K562 (cell line): Measurements from ENCODE around the gene EIF3I. TPM values are rescaled to one million over a fixed set of nuclear protein-coding genes. Genes with fewer than 3 reads are reported as not detected.

Experiments
- ELF2 ChIP-seq: fragments of 250-450 bp; sonication (Bioruptor Pico); IDR thresholded peaks from 2 replicates; pipeline ENCODE4 v1.5.0; 2021; ENCODE audit warnings: mild to moderate bottlenecking
- ETV6 ChIP-seq, 3 experiments: fragments of 150-350 bp in 1 of 3; sonication (generic) in 1 of 3; formaldehyde crosslinking in 1 of 3; IDR thresholded peaks; 2 replicates each; pipeline versions ENCODE4 v1.6.1 to v1.8.0; 2014 to 2022; ENCODE audit warnings: borderline replicate concordance in 2 of 3, low read depth in 2 of 3, antibody characterized with exemption in 1 of 3, low read length in 1 of 3, mild to moderate bottlenecking in 1 of 3, missing genetic modification reagents in 1 of 3
- NFATC3 ChIP-seq: fragments of 450-650 bp; IDR thresholded peaks from 2 replicates; pipeline ENCODE4 v1.6.1; 2017; ENCODE audit warnings: mild to moderate bottlenecking
- PML ChIP-seq: IDR thresholded peaks from 2 replicates; pipeline ENCODE4 v1.6.1; 2012; ENCODE audit warnings: low read length, inconsistent platforms
- POLR2AphosphoS5 ChIP-seq: IDR thresholded peaks from 2 replicates; pipeline ENCODE4 v1.6.1; 2011; ENCODE audit warnings: mild to moderate bottlenecking, low read depth, low read length, moderate library complexity; ENCODE audit not compliant: control insufficient read depth, insufficient read depth
- TBP ChIP-seq: optimal IDR thresholded peaks from 2 replicates; pipeline ENCODE3; 2011; ENCODE audit warnings: low read depth, low read length, improper control_type of control experiment
- TEAD1 ChIP-seq, 2 experiments: fragments of 450-650 bp in 1 of 2; sonication (generic) in 1 of 2; formaldehyde crosslinking; IDR thresholded peaks; 2 replicates each; pipeline versions ENCODE4 v1.4.0 to v1.8.0; 2020 to 2022; ENCODE audit warnings: mild to moderate bottlenecking in 2 of 2, missing genetic modification reagents in 1 of 2
- TOE1 ChIP-seq, 2 experiments: fragments of 450-650 bp in 1 of 2; sonication (generic) in 1 of 2; formaldehyde crosslinking in 1 of 2; IDR thresholded peaks; 2 replicates each; pipeline versions ENCODE4 v1.7.1 to v1.8.0; 2016 to 2022; ENCODE audit warnings: borderline replicate concordance in 2 of 2, mild to moderate bottlenecking in 2 of 2, antibody characterized with exemption in 1 of 2, inconsistent platforms in 1 of 2, low read depth in 1 of 2, missing genetic modification reagents in 1 of 2, moderate library complexity in 1 of 2
- polyA plus RNA-seq, 8 experiments: library from polyadenylated mRNA; depleted of rRNA in 4 of 8; stranded (reverse) in 5 of 8; unstranded in 3 of 8; fragments of >200 nt; fragmentation: Nextera tagmentation in 2 of 8; fragmentation: Illumina TruSeq in 1 of 8; extraction: Ambion mirVana in 2 of 8; extraction: Trizol in 1 of 8; gene quantifications; 2 replicates each; pipeline versions ENCODE4 v1.2.1 to v1.2.3, GENCODE V29; 2011 to 2014; ENCODE audit warnings: inconsistent platforms in 1 of 8, missing spikeins in 1 of 8
- total RNA-seq, 7 experiments: library from RNA; depleted of rRNA in 6 of 7; stranded (reverse); fragments of >200 nt in 6 of 7; fragmentation: Illumina TruSeq in 2 of 7; extraction: Trizol in 2 of 7; gene quantifications; 2 replicates each; pipeline versions ENCODE4 v1.2.1 to v1.2.3, GENCODE V29; 2011 to 2021; ENCODE audit warnings: low replicate concordance in 1 of 7
- TF ChIP-seq, protein P1 (sequence below), 2 experiments: fragments of 450-650 bp; IDR thresholded peaks; 2 replicates each; pipeline ENCODE4 v1.6.1; 2016
- TF ChIP-seq, protein P2 (sequence below): sonication (generic); formaldehyde crosslinking; IDR thresholded peaks from 2 replicates; pipeline ENCODE4 v1.8.0; 2022; ENCODE audit warnings: mild to moderate bottlenecking, missing genetic modification reagents
- TF ChIP-seq, protein P3 (sequence below), 2 experiments: fragments of 450-650 bp in 1 of 2; sonication (generic) in 1 of 2; formaldehyde crosslinking in 1 of 2; IDR thresholded peaks; 2 replicates each; pipeline versions ENCODE4 v1.7.1 to v1.9.0; 2016 to 2022; ENCODE audit warnings: inconsistent platforms in 1 of 2, mild to moderate bottlenecking in 1 of 2, missing genetic modification reagents in 1 of 2

EIF3I gene
- total and polyA plus RNA-seq, 9 of the 15 experiments (the other 6 are each of a cell fraction or from before 2014, with no cell fraction given) = 414 to 1,526 (median 635) TPM

DNA sequence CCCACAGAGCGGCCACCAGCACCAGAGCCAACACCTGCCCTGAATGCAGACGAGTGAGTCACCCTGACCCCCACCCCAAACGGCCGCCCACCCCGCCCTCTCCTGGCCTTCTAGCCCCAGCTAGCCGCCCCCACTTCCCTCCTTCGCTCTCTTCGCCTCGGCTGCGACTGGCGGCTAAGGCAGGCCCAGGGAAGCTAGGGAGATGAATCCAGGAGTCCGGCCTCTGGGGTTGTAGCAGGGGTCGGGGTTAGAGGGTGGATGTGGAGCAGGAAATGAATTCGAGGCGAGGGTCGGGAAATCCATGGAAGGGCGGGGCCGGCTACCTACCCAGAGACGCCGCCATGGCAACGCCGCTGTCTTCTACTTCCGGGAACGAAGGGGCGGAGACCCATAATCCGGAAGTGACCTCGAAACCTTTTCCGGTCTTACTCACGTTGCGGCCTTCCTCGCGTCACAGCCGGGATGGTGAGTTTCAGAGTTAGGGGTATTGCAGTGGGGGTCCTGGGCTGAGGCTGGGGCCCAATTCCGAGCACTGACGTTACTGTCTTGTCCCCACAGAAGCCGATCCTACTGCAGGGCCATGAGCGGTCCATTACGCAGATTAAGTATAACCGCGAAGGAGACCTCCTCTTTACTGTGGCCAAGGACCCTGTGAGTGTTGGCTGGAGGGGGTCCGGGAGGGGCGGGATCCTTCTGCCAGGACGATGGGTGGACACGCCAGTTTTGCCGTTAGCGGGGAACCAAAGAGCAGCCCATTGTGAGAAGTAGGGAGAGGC, at the start of gene EIF3I, which contains the start of gene TMEM234 (continued):
- TF ChIP-seq, protein P1, sequence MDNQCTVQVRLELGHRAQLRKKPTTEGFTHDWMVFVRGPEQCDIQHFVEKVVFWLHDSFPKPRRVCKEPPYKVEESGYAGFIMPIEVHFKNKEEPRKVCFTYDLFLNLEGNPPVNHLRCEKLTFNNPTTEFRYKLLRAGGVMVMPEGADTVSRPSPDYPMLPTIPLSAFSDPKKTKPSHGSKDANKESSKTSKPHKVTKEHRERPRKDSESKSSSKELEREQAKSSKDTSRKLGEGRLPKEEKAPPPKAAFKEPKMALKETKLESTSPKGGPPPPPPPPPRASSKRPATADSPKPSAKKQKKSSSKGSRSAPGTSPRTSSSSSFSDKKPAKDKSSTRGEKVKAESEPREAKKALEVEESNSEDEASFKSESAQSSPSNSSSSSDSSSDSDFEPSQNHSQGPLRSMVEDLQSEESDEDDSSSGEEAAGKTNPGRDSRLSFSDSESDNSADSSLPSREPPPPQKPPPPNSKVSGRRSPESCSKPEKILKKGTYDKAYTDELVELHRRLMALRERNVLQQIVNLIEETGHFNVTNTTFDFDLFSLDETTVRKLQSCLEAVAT (IDR thresholded peaks at IDR 0.05) = 0 out of 4 replicates have a peak, but pooled peaks of 1 of the 2 experiments have one; percentile 8
- TF ChIP-seq ETV6 (IDR thresholded peaks at IDR 0.05; ENCODE audit: borderline replicate concordance in 1 of 2, low read depth in 2 of 2, low read length in 1 of 2) (peak in 1 of 2 experiments; percentile 66; a peak in 1 of 4 replicates), ETV6 (CRISPR knock-in tag; IDR thresholded peaks at IDR 0.05; ENCODE audit: borderline replicate concordance) (peak; percentile 67; the same call in 1 of the 2 replicates), PML (peak; percentile 81; the same call in 1 of the 2 replicates), NFATC3 (no peak), ELF2 (CRISPR knock-in tag) (peak; percentile 93), POLR2AphosphoS5 (peak; percentile 92), TBP (peak; percentile 65), TEAD1 (CRISPR knock-in tag; IDR thresholded peaks at IDR 0.05) (no peak), TOE1 (IDR thresholded peaks at IDR 0.05; ENCODE audit: borderline replicate concordance) (peak; percentile 17; the same call in 1 of the 2 replicates), TOE1 (CRISPR knock-in tag; IDR thresholded peaks at IDR 0.05; ENCODE audit: borderline replicate concordance, low read depth) (no peak)
- TF ChIP-seq, protein P2, sequence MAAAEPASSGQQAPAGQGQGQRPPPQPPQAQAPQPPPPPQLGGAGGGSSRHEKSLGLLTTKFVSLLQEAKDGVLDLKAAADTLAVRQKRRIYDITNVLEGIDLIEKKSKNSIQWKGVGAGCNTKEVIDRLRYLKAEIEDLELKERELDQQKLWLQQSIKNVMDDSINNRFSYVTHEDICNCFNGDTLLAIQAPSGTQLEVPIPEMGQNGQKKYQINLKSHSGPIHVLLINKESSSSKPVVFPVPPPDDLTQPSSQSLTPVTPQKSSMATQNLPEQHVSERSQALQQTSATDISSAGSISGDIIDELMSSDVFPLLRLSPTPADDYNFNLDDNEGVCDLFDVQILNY (CRISPR knock-in tag) = no peak
- TF ChIP-seq, protein P3, sequence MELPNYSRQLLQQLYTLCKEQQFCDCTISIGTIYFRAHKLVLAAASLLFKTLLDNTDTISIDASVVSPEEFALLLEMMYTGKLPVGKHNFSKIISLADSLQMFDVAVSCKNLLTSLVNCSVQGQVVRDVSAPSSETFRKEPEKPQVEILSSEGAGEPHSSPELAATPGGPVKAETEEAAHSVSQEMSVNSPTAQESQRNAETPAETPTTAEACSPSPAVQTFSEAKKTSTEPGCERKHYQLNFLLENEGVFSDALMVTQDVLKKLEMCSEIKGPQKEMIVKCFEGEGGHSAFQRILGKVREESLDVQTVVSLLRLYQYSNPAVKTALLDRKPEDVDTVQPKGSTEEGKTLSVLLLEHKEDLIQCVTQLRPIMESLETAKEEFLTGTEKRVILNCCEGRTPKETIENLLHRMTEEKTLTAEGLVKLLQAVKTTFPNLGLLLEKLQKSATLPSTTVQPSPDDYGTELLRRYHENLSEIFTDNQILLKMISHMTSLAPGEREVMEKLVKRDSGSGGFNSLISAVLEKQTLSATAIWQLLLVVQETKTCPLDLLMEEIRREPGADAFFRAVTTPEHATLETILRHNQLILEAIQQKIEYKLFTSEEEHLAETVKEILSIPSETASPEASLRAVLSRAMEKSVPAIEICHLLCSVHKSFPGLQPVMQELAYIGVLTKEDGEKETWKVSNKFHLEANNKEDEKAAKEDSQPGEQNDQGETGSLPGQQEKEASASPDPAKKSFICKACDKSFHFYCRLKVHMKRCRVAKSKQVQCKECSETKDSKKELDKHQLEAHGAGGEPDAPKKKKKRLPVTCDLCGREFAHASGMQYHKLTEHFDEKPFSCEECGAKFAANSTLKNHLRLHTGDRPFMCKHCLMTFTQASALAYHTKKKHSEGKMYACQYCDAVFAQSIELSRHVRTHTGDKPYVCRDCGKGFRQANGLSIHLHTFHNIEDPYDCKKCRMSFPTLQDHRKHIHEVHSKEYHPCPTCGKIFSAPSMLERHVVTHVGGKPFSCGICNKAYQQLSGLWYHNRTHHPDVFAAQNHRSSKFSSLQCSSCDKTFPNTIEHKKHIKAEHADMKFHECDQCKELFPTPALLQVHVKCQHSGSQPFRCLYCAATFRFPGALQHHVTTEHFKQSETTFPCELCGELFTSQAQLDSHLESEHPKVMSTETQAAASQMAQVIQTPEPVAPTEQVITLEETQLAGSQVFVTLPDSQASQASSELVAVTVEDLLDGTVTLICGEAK (IDR thresholded peaks at IDR 0.05) = peak; percentile 97
- TF ChIP-seq, protein P3 (CRISPR knock-in tag; IDR thresholded peaks at IDR 0.05) = no peak
